Astrocyte of the spinal cord (primary cell): ENCODE data around the gene RPTOR.
A peak's percentile ranks its signal among the peaks of the same experiment; 100 is the strongest.

Source experiments
- DNase-seq: peaks from one replicate; pipeline ENCODE4 v3.0.0; 2011; ENCODE audit warnings: low read depth, low spot score
- H3K4me3 ChIP-seq: 2 replicates; pipeline ENCODE4 v1.5.1; 2011; ENCODE audit warnings: low read depth, mild to moderate bottlenecking, low read length, moderate library complexity
- in situ Hi-C: cut with HindIII; loops from 2 replicates; pipeline ENCODE4 v1.10.0; 2017; ENCODE audit warnings: low sequenced_read_pairs
- TF ChIP-seq, protein P1 (sequence below): IDR thresholded peaks from 2 replicates; pipeline ENCODE4 v1.5.1; 2012; ENCODE audit warnings: low read depth, mild to moderate bottlenecking, low read length, inconsistent platforms

The RPTOR gene

DNA sequence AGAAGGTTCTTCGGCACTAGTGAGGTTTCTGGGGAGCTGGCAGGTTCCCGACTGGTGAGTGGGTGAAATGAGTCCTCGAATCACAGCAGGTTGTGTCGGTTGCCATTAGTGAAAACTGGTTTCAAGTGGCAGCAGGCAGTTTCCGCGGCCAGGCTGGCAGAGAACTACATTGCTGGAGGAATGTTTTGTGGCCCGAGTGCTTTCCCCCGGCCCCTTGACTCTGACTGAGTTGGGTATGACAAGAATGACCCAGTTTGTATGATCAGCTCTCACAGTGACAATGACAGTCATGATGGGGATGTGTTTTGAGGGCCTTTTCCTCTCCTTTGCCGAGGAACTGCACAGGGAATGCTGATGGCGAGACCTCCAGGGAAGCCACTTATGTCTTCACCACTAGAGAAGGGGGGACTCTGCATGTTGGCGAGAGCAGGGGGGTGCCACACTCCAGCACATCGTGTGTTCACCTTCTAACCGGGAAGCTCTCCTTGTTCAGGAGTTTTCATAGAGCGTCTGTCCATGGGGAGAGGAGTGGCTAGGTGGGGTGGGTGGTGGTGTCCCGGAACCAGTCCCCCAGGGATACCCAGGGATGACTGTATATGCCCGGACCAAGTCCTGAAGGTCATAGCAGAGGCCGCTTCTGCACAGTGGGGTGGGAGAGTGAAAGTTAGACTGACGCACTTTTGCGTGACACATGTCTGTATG is 241.0 kb downstream of the RPTOR start:
- TF ChIP-seq, protein P1, sequence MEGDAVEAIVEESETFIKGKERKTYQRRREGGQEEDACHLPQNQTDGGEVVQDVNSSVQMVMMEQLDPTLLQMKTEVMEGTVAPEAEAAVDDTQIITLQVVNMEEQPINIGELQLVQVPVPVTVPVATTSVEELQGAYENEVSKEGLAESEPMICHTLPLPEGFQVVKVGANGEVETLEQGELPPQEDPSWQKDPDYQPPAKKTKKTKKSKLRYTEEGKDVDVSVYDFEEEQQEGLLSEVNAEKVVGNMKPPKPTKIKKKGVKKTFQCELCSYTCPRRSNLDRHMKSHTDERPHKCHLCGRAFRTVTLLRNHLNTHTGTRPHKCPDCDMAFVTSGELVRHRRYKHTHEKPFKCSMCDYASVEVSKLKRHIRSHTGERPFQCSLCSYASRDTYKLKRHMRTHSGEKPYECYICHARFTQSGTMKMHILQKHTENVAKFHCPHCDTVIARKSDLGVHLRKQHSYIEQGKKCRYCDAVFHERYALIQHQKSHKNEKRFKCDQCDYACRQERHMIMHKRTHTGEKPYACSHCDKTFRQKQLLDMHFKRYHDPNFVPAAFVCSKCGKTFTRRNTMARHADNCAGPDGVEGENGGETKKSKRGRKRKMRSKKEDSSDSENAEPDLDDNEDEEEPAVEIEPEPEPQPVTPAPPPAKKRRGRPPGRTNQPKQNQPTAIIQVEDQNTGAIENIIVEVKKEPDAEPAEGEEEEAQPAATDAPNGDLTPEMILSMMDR = no peak
- in situ Hi-C loops = no loop called here
- H3K4me3 ChIP-seq = no peak overlapping the region
- no peak for DNase-seq

DNA sequence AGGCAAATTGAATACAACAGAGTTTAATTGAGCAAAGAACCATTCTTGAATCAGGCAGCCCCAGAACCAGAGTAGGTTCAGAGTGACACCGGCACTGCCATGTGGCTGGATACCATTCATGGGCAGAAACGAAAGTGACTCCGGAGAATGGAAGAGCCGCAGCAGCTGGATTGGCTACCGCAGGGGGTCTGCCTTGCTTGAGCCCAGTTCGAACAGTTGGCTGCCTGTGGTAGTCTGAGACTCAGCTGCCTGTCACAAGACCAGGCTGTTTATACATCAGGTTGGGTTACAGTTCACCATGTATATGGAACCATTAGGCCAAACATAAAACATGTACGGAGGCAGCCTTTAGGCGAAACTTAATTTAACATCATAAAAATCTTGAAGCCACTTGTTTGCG is 241.8 kb downstream of the RPTOR start:
- H3K4me3 ChIP-seq = no peak overlapping the region
- in situ Hi-C loops = no loop called here
- DNase-seq = no peak
- TF ChIP-seq, protein P1 = no peak

DNA sequence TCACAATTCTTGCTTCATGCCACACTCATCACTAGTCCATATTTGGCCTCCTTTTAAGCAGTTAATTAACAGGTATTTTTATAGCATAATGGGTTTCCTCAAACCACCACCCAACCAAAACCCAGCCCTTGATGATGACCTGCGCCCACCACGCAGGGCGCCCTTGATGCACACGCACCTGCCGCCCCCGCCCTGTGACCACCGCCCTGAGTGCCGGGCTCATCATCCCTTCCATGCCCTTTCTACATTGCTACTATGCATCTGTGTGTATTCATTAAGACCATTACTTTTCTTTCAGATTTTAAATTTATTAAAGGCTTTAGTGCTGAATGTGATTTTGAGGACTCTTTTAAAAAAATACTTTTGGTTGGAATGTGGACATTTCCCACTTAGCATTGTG is 242.2 kb downstream of the RPTOR start:
- TF ChIP-seq, protein P1 = no peak
- H3K4me3 ChIP-seq = no peak overlapping the region
- in situ Hi-C loops = no loop called here
- no peak for DNase-seq

DNA sequence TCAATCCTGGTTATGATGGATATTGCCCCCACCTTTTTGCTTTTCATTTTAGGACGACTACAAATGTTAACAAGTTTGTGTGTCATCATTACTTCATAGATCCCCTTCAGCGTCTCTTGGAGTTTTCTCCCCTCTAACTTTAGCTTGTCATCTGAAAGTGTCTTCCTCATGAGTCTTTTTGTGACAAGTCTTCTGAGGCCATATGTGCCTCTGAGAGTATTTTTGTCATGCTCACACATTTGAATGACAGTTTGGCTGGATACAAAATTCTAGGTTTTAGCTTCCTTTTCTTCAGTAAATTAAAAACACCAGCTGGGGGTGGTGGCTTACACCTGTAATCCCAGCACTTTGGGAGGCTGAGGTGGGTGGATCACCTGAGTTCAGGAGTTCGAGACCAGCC is 243.2 kb downstream of the RPTOR start:
- TF ChIP-seq, protein P1 = no peak
- in situ Hi-C loops = no loop called here
- DNase-seq = no peak
- H3K4me3 ChIP-seq = no peak overlapping the region

DNA sequence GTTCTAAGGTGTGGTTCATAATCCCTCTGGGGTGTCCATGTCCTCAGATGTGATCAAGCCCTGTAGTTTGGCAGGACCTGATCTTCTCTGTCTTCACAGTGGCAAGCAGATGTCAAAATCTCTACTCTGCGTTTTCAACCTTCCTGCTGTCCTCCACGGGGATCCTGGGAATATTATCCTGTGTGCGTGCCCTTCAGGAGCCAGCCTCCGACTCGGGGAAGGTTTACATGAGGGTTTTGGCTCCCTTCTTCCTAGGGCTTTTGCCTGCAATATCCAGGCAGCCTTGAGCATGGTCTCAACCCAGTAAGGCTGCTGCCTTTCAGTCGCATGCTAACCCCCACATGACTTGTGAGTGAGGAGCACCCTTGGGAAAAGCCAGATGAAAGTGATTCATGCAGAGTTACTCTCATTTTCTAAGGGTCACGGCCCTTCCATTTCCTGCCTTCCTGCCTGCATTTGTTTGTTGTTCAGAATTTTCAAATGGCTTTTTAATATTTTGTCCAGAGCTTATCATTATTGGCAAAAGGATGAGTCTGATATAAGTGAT is 244.8 kb downstream of the RPTOR start:
- in situ Hi-C loops = no loop called here
- TF ChIP-seq, protein P1 = no peak
- no peak overlapping the region for H3K4me3 ChIP-seq
- DNase-seq = peak; percentile 89

DNA sequence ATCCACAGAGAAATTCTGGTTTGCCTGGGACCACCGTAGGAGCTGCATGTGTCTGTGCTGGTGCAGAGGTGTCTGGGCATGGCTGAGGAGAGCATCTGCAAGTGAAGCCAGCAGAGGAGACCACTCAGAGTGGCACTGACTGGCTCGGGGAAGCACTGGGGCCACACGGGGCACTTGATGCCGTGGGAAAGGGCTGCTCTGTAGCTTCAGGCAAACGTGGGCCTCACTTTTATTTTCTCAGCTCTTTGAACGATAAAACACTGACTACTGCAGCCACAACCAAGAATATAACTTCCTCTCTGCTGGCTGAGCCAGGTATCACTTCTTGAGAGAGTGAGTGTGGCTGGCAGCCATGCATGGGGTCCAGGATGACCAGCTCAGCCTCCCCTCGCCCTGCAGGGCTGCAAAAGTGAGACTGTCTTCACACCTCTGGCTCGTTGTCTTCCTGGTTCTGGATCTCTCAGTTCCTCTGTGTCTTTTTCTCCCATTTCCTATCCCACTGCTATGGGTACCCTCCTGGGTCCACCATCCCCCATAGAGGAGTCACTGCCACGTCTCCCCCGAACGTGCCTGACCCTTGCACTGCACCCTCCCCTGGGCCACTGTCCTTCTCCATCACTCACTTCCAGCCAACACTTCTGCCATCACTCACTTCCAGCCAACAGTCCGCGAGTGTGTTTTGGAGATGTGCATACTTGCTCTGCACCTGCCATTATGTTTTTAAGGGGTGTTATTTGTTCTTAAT is 245.6 kb downstream of the RPTOR start:
- in situ Hi-C loops = no loop called here
- H3K4me3 ChIP-seq = no peak overlapping the region
- TF ChIP-seq, protein P1 = no peak
- no peak for DNase-seq
